Uterus (tissue), 2 donors: Measurements from ENCODE around the gene KCNJ13.

ENCODE experiments used
- CTCF ChIP-seq, 4 experiments: fragments of 200-600 bp in 2 of 4; fragments of 450-650 bp in 2 of 4; sonication (generic) in 2 of 4; IDR thresholded peaks; one replicate each; pipeline ENCODE4 v1.5.1; 2016 to 2019; ENCODE audit warnings: antibody characterized with exemption in 4 of 4, mild to moderate bottlenecking in 2 of 4, moderate library complexity in 1 of 4
- POLR2A ChIP-seq, 2 donors: fragments of 450-650 bp; IDR thresholded peaks; one replicate each; pipeline ENCODE4 v1.6.1; 2016; ENCODE audit warnings: antibody characterized with exemption in 2 of 2, mild to moderate bottlenecking in 1 of 2, moderate library complexity in 1 of 2

DNA sequence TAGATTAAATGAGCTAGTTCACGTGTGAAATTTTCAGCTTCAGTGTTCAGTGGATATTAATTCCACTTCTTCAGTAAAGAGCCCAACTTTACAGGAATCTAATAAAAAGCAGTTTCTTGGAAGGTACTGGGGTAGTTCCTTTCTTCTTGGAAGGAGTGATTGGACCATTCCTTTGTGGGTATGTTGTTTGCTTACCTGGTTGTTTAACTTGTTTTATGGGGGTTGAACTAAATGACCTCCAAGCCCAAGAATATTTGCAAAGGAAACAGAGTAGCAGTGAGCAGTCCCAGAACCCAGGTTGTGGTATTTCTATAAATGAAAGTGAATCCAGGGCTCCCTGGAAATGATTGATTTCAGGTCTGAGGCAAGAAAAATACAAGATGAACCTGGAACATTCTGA, 31.4 kb downstream of the KCNJ13 start:
- TF ChIP-seq CTCF (IDR thresholded peaks at IDR 0.05) (no peak), POLR2A (IDR thresholded peaks at IDR 0.05) (no peak)
